ENCODE measurements around the gene STAC2.
A peak's percentile ranks its signal among the peaks of the same experiment; 100 is the strongest.

STAC2 gene

DNA sequence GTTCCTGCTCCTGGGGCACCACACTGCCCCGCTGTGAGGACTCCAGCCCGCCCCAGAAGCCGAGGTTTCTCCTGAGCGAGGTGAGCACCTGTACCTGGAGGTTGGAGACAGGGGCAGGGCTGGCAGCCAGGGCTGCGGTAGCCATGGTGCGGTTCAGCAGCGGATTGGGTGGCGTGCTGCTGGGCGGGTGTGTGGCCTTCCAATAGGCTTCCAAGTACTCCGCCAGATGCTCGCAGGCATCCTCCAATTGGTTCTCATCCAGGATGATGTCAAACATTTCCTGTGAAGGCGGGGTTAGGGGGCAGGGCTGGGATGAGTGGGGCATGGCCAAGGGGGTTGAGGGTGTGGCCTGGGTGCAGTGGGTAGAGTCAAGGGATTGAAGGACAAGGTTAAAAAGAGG lies 48.5 kb downstream of the STAC2 start:
- Histone ChIP-seq H3F3A (ENCODE audit: insufficient read depth, low read length) (peaks cover 6% of the 10 kb centered on the region; the same call in 1 of the 2 replicates), H3K4me2 (ENCODE audit: low read depth, low read length) (no peak overlapping the region), H4K20me1 (ENCODE audit: insufficient read depth, low read length) (no peaks in the 10 kb centered on the region), H3K4me3 (ENCODE audit: low read length) (no peak overlapping the region), H3K9ac (ENCODE audit: low read length) (no peak overlapping the region), H3K36me3 (replicated peaks; ENCODE audit: insufficient read depth, low read length) (peaks cover 3% of the 10 kb centered on the region; the same call in 1 of the 2 replicates), H3K27me3 (replicated peaks; ENCODE audit: insufficient read depth, low read length) (no peaks in the 10 kb centered on the region), H3K4me1 (ENCODE audit: low read length) (peaks cover 10% of the 10 kb centered on the region), H3K9me2 (replicated peaks; ENCODE audit: insufficient read depth, low read length) (no peaks in the 10 kb centered on the region), H2AFZ (ENCODE audit: low read length) (no peak overlapping the region), H3K27ac (ENCODE audit: low read length) (no peak overlapping the region), H3K9me3 (replicated peaks; ENCODE audit: insufficient read depth, low read length) (no peaks in the 10 kb centered on the region), H3K79me2 (ENCODE audit: low read length) (no peaks in the 10 kb centered on the region)
- DNase-seq: no peak
- TF ChIP-seq, protein P1, sequence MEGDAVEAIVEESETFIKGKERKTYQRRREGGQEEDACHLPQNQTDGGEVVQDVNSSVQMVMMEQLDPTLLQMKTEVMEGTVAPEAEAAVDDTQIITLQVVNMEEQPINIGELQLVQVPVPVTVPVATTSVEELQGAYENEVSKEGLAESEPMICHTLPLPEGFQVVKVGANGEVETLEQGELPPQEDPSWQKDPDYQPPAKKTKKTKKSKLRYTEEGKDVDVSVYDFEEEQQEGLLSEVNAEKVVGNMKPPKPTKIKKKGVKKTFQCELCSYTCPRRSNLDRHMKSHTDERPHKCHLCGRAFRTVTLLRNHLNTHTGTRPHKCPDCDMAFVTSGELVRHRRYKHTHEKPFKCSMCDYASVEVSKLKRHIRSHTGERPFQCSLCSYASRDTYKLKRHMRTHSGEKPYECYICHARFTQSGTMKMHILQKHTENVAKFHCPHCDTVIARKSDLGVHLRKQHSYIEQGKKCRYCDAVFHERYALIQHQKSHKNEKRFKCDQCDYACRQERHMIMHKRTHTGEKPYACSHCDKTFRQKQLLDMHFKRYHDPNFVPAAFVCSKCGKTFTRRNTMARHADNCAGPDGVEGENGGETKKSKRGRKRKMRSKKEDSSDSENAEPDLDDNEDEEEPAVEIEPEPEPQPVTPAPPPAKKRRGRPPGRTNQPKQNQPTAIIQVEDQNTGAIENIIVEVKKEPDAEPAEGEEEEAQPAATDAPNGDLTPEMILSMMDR (IDR thresholded peaks at IDR 0.05; ENCODE audit: low read length): no peak
- TF ChIP-seq EZH2 (optimal IDR thresholded peaks at IDR 0.05; ENCODE audit: low read depth, low read length) (no peak), EZH2phosphoT487 (IDR thresholded peaks at IDR 0.05; ENCODE audit: low read length) (no peak)

DNA sequence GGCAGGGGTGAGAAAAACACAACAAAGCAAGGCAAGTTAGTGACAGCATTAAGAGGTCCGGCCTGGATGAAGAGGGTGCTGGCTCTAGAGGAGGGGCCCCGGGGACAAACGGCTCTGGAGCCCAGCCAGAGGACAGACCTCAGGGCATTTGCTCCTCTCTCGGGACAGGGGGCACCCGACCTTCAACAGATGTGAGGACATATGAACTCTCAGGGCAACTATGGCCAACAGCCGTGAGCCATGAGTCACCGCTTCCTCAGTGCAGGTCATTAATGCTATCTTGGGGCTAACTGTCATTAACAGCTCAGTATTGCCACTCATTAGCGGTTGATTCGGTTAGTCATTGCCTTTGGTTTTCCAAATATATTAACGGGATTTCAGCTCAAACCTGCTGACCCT lies 50.1 kb downstream of the STAC2 start:
- no peak overlapping the region for H3K9ac ChIP-seq (ENCODE audit: low read length)
- H2AFZ ChIP-seq (ENCODE audit: low read length): no peak overlapping the region
- peaks cover 6% of the 10 kb centered on the region; the same call in 1 of the 2 replicates for H3F3A ChIP-seq (ENCODE audit: insufficient read depth, low read length)
- DNase-seq: no peak
- no peak overlapping the region for H3K27ac ChIP-seq (ENCODE audit: low read length)
- H4K20me1 ChIP-seq (ENCODE audit: insufficient read depth, low read length): no peaks in the 10 kb centered on the region
- no peaks in the 10 kb centered on the region for H3K36me3 ChIP-seq (replicated peaks; ENCODE audit: insufficient read depth, low read length)
- no peak overlapping the region for H3K4me2 ChIP-seq (ENCODE audit: low read depth, low read length)
- H3K9me3 ChIP-seq (replicated peaks; ENCODE audit: insufficient read depth, low read length): no peaks in the 10 kb centered on the region
- no peaks in the 10 kb centered on the region for H3K27me3 ChIP-seq (replicated peaks; ENCODE audit: insufficient read depth, low read length)
- no peak overlapping the region for H3K4me3 ChIP-seq (ENCODE audit: low read length)
- peaks cover 10% of the 10 kb centered on the region for H3K4me1 ChIP-seq (ENCODE audit: low read length)
- no peak for TF ChIP-seq EZH2phosphoT487 (IDR thresholded peaks at IDR 0.05; ENCODE audit: low read length)
- TF ChIP-seq EZH2 (optimal IDR thresholded peaks at IDR 0.05; ENCODE audit: low read depth, low read length): no peak
- TF ChIP-seq, protein P1 (IDR thresholded peaks at IDR 0.05; ENCODE audit: low read length): no peak
- no peaks in the 10 kb centered on the region for H3K9me2 ChIP-seq (replicated peaks; ENCODE audit: insufficient read depth, low read length)
- no peaks in the 10 kb centered on the region for H3K79me2 ChIP-seq (ENCODE audit: low read length)

DNA sequence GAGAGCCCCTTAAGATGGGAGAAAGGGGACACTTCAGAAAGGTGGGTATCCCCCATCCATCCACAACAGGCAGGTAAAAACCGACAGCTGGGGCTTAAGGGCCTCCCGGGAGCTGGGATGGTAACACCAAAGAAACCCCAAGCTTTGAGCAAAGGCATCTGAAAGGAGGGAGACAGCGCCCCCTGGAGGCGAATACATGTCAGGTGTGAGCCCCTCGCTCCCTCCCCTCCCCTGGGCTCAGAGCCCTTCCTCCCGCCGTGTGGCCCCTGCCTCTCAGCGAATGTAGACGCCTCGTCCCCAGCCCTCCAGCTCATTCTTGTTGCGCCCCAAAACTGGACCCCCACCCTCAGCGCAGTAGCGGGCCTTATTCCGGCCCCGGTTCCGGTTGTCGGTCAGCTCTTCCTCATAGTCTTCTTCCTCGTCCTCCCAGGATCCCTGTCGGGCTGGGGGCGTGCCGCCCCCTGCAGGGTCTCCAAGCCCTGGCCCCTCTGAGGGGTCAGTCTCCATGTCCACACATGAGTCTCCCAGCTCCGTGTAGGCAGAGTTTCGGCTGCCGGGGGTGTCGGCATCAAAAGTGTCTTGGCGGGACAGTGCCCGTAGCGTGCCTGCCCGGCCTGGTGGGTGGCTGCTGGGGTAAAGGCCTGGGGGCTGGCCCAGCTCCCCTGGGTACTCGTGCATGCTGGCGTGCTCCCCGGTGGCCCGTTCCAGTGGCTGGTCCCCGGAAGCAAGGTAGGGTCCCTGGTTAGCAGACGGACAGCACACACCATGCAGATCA lies 50.6 kb downstream of the STAC2 start:
- TF ChIP-seq EZH2phosphoT487 (IDR thresholded peaks at IDR 0.05; ENCODE audit: low read length) (no peak), EZH2 (optimal IDR thresholded peaks at IDR 0.05; ENCODE audit: low read depth, low read length) (no peak)
- TF ChIP-seq, protein P1 (IDR thresholded peaks at IDR 0.05; ENCODE audit: low read length): peak; percentile 71
- H3K27ac ChIP-seq (ENCODE audit: low read length): no peak overlapping the region
- peak; percentile 36 for DNase-seq
- H4K20me1 ChIP-seq (ENCODE audit: insufficient read depth, low read length): no peaks in the 10 kb centered on the region
- H3K27me3 ChIP-seq (replicated peaks; ENCODE audit: insufficient read depth, low read length): no peaks in the 10 kb centered on the region
- no peaks in the 10 kb centered on the region for H3K79me2 ChIP-seq (ENCODE audit: low read length)
- peaks cover 6% of the 10 kb centered on the region; the same call in 1 of the 2 replicates for H3F3A ChIP-seq (ENCODE audit: insufficient read depth, low read length)
- H3K9ac ChIP-seq (ENCODE audit: low read length): no peak overlapping the region
- H3K9me2 ChIP-seq (replicated peaks; ENCODE audit: insufficient read depth, low read length): no peaks in the 10 kb centered on the region
- H3K4me3 ChIP-seq (ENCODE audit: low read length): no peak overlapping the region
- H3K4me1 ChIP-seq (ENCODE audit: low read length): peaks cover 10% of the 10 kb centered on the region
- no peak overlapping the region for H3K4me2 ChIP-seq (ENCODE audit: low read depth, low read length)
- no peak overlapping the region for H2AFZ ChIP-seq (ENCODE audit: low read length)
- H3K36me3 ChIP-seq (replicated peaks; ENCODE audit: insufficient read depth, low read length): no peaks in the 10 kb centered on the region
- H3K9me3 ChIP-seq (replicated peaks; ENCODE audit: insufficient read depth, low read length): no peaks in the 10 kb centered on the region

Measured in MM.1S (cell line).